ENCODE data around the gene ZFC3H1.

GRCh38 chr12:71621938-71622337 lies 41.7 kb downstream of the ZFC3H1 start:
- TF ChIP-seq, protein P1, sequence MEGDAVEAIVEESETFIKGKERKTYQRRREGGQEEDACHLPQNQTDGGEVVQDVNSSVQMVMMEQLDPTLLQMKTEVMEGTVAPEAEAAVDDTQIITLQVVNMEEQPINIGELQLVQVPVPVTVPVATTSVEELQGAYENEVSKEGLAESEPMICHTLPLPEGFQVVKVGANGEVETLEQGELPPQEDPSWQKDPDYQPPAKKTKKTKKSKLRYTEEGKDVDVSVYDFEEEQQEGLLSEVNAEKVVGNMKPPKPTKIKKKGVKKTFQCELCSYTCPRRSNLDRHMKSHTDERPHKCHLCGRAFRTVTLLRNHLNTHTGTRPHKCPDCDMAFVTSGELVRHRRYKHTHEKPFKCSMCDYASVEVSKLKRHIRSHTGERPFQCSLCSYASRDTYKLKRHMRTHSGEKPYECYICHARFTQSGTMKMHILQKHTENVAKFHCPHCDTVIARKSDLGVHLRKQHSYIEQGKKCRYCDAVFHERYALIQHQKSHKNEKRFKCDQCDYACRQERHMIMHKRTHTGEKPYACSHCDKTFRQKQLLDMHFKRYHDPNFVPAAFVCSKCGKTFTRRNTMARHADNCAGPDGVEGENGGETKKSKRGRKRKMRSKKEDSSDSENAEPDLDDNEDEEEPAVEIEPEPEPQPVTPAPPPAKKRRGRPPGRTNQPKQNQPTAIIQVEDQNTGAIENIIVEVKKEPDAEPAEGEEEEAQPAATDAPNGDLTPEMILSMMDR (IDR thresholded peaks at IDR 0.05): no peak
- TF ChIP-seq POLR2A (IDR thresholded peaks at IDR 0.05) (no peak), EP300 (IDR thresholded peaks at IDR 0.05) (no peak)

Measured in stomach (tissue), 4 donors.